HG02798 (cell line): ENCODE results near the gene UGP2.
A peak's percentile ranks its signal among the peaks of the same experiment; 100 is the strongest.
"Not testable (repeated sequence)": the region's sequence is repeated elsewhere in the genome, so short reads cannot be mapped to it uniquely, and the experiment has no call there.

Experiments used
- ATAC-seq: cut with Tn5 transposase; IDR thresholded peaks from one replicate; pipeline ENCODE4 v1.9.1; 2021; ENCODE audit warnings: mild to moderate bottlenecking; ENCODE audit not compliant: unreplicated experiment, poor library complexity

UGP2 gene

GRCh38 chr2:63841254-63842022 is at the start of gene UGP2:
UGP2 (plus strand) TSS chr2:63841896; CDS start chr2:63842186, 290 bp downstream.
- ATAC-seq, result peak; percentile 65

GRCh38 chr2:63792530-63792929 is 49.2 kb upstream of the UGP2 start:
- ATAC-seq, result no peak

GRCh38 chr2:63796366-63796765 is 45.3 kb upstream of the UGP2 start:
- no peak for ATAC-seq

- ATAC-seq, result no peak
Observed at GRCh38 chr2:63796796-63797195, 44.9 kb upstream of the UGP2 start.

- no peak for ATAC-seq
Observed at GRCh38 chr2:63801455-63801854, 40.2 kb upstream of the UGP2 start.

GRCh38 chr2:63805412-63805811 is 36.3 kb upstream of the UGP2 start:
- no peak for ATAC-seq

GRCh38 chr2:63808036-63808435 is 33.7 kb upstream of the UGP2 start:
- ATAC-seq, result not testable (repeated sequence)

- not testable (repeated sequence) for ATAC-seq
Observed at GRCh38 chr2:63808911-63809310, 32.8 kb upstream of the UGP2 start.

GRCh38 chr2:63811063-63811462 is 30.6 kb upstream of the UGP2 start:
- no peak for ATAC-seq

GRCh38 chr2:63811870-63812269 is 29.8 kb upstream of the UGP2 start:
- ATAC-seq, result not testable (repeated sequence)

GRCh38 chr2:63814114-63814513 is 27.6 kb upstream of the UGP2 start:
- no peak for ATAC-seq

GRCh38 chr2:63817382-63817781 is 24.3 kb upstream of the UGP2 start:
- ATAC-seq, result no peak

- ATAC-seq, result no peak
Observed at GRCh38 chr2:63818271-63818670, 23.4 kb upstream of the UGP2 start.

GRCh38 chr2:63819256-63819655 is 22.4 kb upstream of the UGP2 start:
- no peak for ATAC-seq

GRCh38 chr2:63819765-63820717 is 21.7 kb upstream of the UGP2 start:
- ATAC-seq, result no peak

GRCh38 chr2:63820969-63821368 is 20.7 kb upstream of the UGP2 start:
- no peak for ATAC-seq

- no peak for ATAC-seq
Observed at GRCh38 chr2:63821396-63821795, 20.3 kb upstream of the UGP2 start.

GRCh38 chr2:63822478-63822877 is 19.2 kb upstream of the UGP2 start:
- no peak for ATAC-seq

- no peak for ATAC-seq
Observed at GRCh38 chr2:63827749-63828148, 13.9 kb upstream of the UGP2 start.

- no peak for ATAC-seq
Observed at GRCh38 chr2:63831176-63831575, 10.5 kb upstream of the UGP2 start.

- ATAC-seq, result no peak
Observed at GRCh38 chr2:63834401-63834800, 7.3 kb upstream of the UGP2 start.
